ENCODE measurements around the gene TOMM40L.

Gene TOMM40L

DNA sequence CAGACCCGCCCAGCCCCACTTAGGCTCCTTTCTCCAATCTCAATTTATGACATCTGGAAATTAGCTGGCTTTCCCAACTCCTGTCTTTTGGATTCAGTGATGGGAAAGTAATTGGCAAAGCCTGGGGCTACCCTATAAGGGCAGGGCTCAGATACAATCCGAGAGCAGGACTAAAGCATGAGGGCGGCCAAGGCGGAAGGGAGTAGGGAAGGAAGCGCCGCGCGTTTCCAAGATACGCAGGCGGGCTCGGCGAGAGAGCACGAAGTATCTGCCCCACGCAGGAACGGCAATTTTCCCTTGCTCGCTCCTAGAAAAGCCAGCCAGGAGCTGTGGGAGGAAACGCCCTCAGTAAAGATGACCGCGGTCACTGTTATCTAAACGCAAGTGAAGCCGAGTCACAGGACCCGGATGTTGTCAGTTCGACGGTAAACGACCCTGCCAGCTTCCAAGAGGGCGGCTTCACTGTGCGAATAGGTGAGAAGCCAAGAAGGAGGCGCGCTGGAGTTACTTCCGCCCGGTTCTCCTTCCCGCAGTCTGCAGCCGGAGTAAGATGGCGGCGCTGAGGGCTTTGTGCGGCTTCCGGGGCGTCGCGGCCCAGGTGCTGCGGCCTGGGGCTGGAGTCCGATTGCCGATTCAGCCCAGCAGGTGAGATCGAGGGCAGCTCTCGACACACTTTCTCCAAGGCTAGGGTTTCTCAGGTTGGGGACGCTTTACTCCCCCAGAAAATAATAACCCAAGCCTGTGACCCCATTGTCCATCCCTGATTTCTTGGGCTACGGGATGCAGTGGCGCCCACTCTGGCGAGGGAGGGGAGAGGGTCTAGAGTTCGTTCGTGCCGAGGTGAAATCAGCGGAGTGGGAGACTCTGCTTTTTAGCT is 23.8 kb upstream of the TOMM40L start, which contains the start of gene NDUFS2:
Gene NDUFS2 (plus strand): TSS at position 532 of the 877 bp plus-strand sequence. CDS start 19 bp downstream, at position 551.
- TF ChIP-seq, protein P1, sequence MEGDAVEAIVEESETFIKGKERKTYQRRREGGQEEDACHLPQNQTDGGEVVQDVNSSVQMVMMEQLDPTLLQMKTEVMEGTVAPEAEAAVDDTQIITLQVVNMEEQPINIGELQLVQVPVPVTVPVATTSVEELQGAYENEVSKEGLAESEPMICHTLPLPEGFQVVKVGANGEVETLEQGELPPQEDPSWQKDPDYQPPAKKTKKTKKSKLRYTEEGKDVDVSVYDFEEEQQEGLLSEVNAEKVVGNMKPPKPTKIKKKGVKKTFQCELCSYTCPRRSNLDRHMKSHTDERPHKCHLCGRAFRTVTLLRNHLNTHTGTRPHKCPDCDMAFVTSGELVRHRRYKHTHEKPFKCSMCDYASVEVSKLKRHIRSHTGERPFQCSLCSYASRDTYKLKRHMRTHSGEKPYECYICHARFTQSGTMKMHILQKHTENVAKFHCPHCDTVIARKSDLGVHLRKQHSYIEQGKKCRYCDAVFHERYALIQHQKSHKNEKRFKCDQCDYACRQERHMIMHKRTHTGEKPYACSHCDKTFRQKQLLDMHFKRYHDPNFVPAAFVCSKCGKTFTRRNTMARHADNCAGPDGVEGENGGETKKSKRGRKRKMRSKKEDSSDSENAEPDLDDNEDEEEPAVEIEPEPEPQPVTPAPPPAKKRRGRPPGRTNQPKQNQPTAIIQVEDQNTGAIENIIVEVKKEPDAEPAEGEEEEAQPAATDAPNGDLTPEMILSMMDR (IDR thresholded peaks at IDR 0.05; ENCODE audit: borderline replicate concordance, insufficient read depth, low read depth, low read length) = peak; percentile 33; the same call in 1 of the 2 replicates

DNA sequence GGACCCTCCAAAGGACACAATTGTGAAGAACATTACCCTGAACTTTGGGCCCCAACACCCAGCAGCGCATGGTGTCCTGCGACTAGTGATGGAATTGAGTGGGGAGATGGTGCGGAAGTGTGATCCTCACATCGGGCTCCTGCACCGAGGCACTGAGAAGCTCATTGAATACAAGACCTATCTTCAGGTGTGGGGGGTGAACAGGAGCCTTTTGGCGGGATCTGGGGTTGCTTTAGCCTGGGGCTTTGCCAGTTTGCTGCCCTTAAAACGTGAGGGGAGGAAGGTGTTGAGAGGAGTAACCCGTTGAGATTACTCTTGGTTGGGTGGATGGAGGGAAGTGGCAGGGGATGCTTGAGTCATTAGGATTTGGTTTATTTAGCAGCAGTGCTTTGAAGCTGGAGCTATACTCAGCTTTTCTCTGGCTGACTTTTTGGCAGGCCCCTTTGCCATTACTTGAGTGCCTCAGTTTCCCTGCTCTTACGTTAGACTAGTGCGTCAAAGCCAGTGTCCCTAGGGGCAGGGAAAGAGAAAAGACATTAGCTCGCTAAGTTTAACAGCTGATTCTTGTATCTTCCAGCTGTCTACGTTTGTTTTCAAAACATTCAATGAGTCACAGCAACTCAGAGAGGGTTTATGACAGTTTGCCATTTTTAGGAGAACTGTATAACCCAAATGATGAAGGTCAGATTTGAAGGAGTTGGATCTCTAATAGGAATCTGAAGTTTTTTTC is 19.3 kb upstream of the TOMM40L start:
- TF ChIP-seq, protein P1 (IDR thresholded peaks at IDR 0.05; ENCODE audit: borderline replicate concordance, insufficient read depth, low read depth, low read length) = no peak
- H3K4me3 ChIP-seq (ENCODE audit: low read depth, low read length) = no peak overlapping the region

More for the DNA sequence above, 23.8 kb upstream of the TOMM40L start, which contains the start of gene NDUFS2:
- peak within 1 kb of the TSS; percentile 88 for H3K4me3 ChIP-seq (ENCODE audit: low read depth, low read length)

DNA sequence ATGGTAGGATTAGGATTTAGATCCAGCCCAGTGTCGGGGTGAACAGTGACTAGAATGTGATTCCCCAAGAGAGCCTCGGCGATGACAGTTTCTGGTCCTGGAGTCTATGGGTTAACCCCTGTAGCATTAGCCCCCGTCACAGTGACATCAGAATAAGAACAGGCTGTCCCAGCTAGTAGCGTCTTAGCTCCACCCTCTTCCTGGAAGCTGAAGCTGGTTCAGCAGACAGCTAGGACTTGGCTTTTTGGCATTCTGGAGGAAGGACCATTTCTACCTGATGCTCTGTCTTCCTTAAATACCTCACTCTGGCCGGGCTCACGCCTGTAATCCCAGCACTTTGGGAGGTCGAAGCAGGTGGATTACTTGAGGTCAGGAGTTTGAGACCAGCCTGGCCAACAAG is 18.7 kb upstream of the TOMM40L start:
- TF ChIP-seq, protein P1 (IDR thresholded peaks at IDR 0.05; ENCODE audit: borderline replicate concordance, insufficient read depth, low read depth, low read length) = no peak
- H3K4me3 ChIP-seq (ENCODE audit: low read depth, low read length) = no peak overlapping the region

DNA sequence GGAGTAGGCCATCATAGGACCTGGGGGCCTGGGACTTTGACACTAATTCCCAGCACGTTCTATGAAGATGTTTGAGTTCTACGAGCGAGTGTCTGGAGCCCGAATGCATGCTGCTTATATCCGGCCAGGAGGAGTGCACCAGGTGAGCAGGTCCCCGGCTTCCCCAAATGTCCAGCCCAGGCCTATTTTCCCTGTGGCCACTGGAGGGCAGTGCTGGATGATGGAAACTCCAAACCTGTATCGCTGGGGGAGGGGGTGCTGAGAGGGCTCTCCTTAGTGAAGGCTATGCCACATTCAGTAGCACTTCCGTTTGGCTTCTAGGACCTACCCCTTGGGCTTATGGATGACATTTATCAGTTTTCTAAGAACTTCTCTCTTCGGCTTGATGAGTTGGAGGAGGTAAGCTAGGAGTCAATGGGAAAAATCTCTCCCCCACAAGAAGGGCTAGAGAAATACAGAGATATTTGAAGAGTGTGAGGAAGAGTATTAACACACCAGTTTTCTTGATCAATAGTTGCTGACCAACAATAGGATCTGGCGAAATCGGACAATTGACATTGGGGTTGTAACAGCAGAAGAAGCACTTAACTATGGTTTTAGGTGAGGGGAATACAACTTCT is 16.0 kb upstream of the TOMM40L start:
- TF ChIP-seq, protein P1 (IDR thresholded peaks at IDR 0.05; ENCODE audit: borderline replicate concordance, insufficient read depth, low read depth, low read length) = peak; percentile 86
- no peak overlapping the region for H3K4me3 ChIP-seq (ENCODE audit: low read depth, low read length)

DNA sequence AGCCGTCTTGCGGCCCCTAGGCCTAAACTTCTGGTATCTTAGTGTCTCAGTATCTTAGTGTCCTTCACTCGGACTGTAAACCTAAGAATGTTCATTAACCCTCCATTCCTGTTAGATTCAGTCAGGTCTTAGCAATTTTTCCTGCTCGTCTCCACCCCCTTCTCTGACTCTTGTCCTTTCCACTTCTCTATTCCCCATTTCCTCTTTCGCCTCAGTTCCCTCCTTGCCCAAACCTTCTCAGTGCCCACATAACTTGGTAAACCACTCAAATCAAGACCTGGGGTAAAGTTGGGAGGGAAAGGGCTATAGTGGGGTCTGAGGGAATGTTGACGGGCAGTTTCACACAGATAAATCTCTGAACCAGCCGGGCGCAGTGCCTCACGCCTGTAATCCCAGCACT is 11.5 kb upstream of the TOMM40L start:
- TF ChIP-seq, protein P1 (IDR thresholded peaks at IDR 0.05; ENCODE audit: borderline replicate concordance, insufficient read depth, low read depth, low read length) = no peak
- H3K4me3 ChIP-seq (ENCODE audit: low read depth, low read length) = no peak overlapping the region

DNA sequence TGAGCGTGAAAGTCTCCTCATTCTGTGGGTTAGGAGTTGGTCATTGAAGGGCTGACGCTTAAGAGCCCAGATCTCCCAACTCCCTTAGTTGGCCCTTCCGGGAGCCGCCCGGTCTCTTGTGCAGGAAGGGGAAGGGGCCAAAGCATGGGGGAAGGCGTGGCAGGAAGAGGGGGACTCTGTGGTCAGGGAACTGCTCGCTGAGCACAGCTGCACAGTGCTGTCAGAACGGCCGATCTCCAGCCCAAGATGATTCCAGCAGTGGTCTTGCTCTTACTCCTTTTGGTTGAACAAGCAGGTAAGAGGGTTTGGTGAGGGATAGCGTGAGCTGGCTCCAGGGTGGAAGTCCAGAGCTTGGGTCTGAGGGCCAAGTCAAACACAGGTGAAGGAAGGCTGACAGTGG is 10.8 kb upstream of the TOMM40L start, which contains the start of gene FCER1G:
Gene FCER1G (plus strand): TSS at position 220 of the 400 bp plus-strand sequence. CDS start 27 bp downstream, at position 247.
- TF ChIP-seq, protein P1 (IDR thresholded peaks at IDR 0.05; ENCODE audit: borderline replicate concordance, insufficient read depth, low read depth, low read length) = no peak
- no peak within 1 kb of the TSS for H3K4me3 ChIP-seq (ENCODE audit: low read depth, low read length)

Data from GM12875 (cell line).